HCT116 (cell line): ENCODE measurements around the gene FIZ1. TPM values are rescaled to one million over a fixed set of nuclear protein-coding genes. Genes with fewer than 3 reads are reported as not detected.

Experiments
- ATAC-seq: fragments of 200-7000 bp; cut with Tn5 transposase; 2 replicates; pipeline ENCODE4 v1.9.1; 2020; ENCODE audit warnings: mild to moderate bottlenecking, moderate library complexity
- BruUV-seq: library from RNA; stranded (reverse); fragments of 400-500 nt; replicated peaks from 2 replicates; lab custom pipeline; 2021; lab: Mats Ljungman, UMichigan
- CTCF ChIA-PET: fragments of 300-600 bp; sonication (Branson Sonifier 250); formaldehyde crosslinking; loops from one replicate; lab custom pipeline; 2021; ENCODE audit warnings: antibody characterized with exemption; lab: Charles Lee
- POLR2A ChIA-PET: fragments of 300-600, 350-600 bp; sonication (Branson Sonifier 250); formaldehyde crosslinking; loops from one replicate; lab custom pipeline; 2021; ENCODE audit warnings: antibody characterized with exemption; lab: Charles Lee
- RAD21 ChIA-PET, 2 experiments: fragments of 300-600 bp; sonication (Branson Sonifier 250); formaldehyde crosslinking; loops; one replicate each; lab custom pipeline; 2023; ENCODE audit warnings: low total read pairs in 2 of 2; ENCODE audit not compliant: uncharacterized antibody in 2 of 2, unreplicated experiment in 2 of 2, low non-redundant PET in 1 of 2; lab: Charles Lee
- DNase-seq: peaks from one replicate; pipeline ENCODE4 v3.0.0-alpha.2; 2010; ENCODE audit warnings: low read depth, low spot score
- H2AFZ ChIP-seq: fragments of 200-600 bp; shearing (Covaris generic), sonication (generic); 2 replicates; pipeline ENCODE4 v1.6.1; 2017; ENCODE audit warnings: low read depth, mixed run types, mixed read lengths, antibody characterized with exemption, low read length; ENCODE audit not compliant: poor library complexity, severe bottlenecking
- H3K27ac ChIP-seq: 2 replicates; pipeline ENCODE4 v1.5.1; 2012; ENCODE audit warnings: low read depth, low read length
- H3K27me3 ChIP-seq: fragments of 200-600 bp; sonication (generic); 2 replicates; pipeline ENCODE4 v1.6.1; 2016; ENCODE audit warnings: mixed run types, low read length, mixed read lengths; ENCODE audit not compliant: insufficient read depth
- H3K36me3 ChIP-seq, 2 experiments: fragments of 200-500 bp in 1 of 2; fragments of 200-600 bp in 1 of 2; sonication (Bioruptor generic) in 1 of 2; sonication (generic) in 1 of 2; 2 replicates each; pipeline versions ENCODE4 v1.5.1 to v1.6.1; 2014 to 2016; ENCODE audit warnings: low read length in 2 of 2, inconsistent platforms in 1 of 2, mixed read lengths in 1 of 2, mixed run types in 1 of 2; ENCODE audit not compliant: insufficient read depth in 2 of 2, control insufficient read depth in 1 of 2
- H3K4me1 ChIP-seq, 2 experiments: fragments of 200-600 bp in 1 of 2; sonication (generic) in 1 of 2; 2 replicates each; pipeline versions ENCODE4 v1.5.1 to v1.6.1; 2012 to 2017; ENCODE audit warnings: low read length in 2 of 2, inconsistent platforms in 1 of 2, mild to moderate bottlenecking in 1 of 2, mixed read lengths in 1 of 2, mixed run types in 1 of 2, moderate library complexity in 1 of 2; ENCODE audit not compliant: insufficient read depth in 2 of 2, control insufficient read depth in 1 of 2
- H3K4me2 ChIP-seq: fragments of 200-600 bp; sonication (generic); 2 replicates; pipeline ENCODE4 v1.6.1; 2017; ENCODE audit warnings: mixed run types, low read length, mixed read lengths
- H3K4me3 ChIP-seq, 2 experiments: fragments of 200-600 bp in 1 of 2; sonication (generic) in 1 of 2; replicated peaks in 1 of 2; 2 replicates each; pipeline ENCODE4 v1.5.1; 2011 to 2016; ENCODE audit warnings: low read length in 2 of 2, control low read depth in 1 of 2, low read depth in 1 of 2, mild to moderate bottlenecking in 1 of 2, mixed read lengths in 1 of 2, mixed run types in 1 of 2
- H3K79me2 ChIP-seq: fragments of 200-600 bp; sonication (generic); 2 replicates; pipeline ENCODE4 v1.6.1; 2017; ENCODE audit warnings: mild to moderate bottlenecking, mixed run types, low read length, moderate library complexity, mixed read lengths; ENCODE audit not compliant: insufficient read depth
- H3K9ac ChIP-seq: fragments of 200-600 bp; sonication (generic); 2 replicates; pipeline ENCODE4 v1.6.1; 2016; ENCODE audit warnings: low read length, mixed read lengths
- H3K9me2 ChIP-seq: fragments of 200-600 bp; sonication (generic), shearing (Covaris generic); 2 replicates; pipeline ENCODE4 v1.6.1; 2017; ENCODE audit warnings: mixed run types, mild to moderate bottlenecking, moderate library complexity; ENCODE audit not compliant: insufficient read depth
- H3K9me3 ChIP-seq, 2 experiments: fragments of 200-500 bp in 1 of 2; fragments of 200-600 bp in 1 of 2; sonication (Bioruptor generic) in 1 of 2; sonication (generic) in 1 of 2; 2 replicates each; pipeline ENCODE4 v1.6.1; 2014 to 2017; ENCODE audit warnings: low read length in 2 of 2, mixed read lengths in 2 of 2, inconsistent platforms in 1 of 2, low read depth in 1 of 2, mild to moderate bottlenecking in 1 of 2, mixed run types in 1 of 2, moderate library complexity in 1 of 2; ENCODE audit not compliant: control insufficient read depth in 1 of 2, insufficient read depth in 1 of 2
- H4K20me1 ChIP-seq: fragments of 200-600 bp; sonication (generic), shearing (Covaris generic); 2 replicates; pipeline ENCODE4 v1.6.1; 2017; ENCODE audit warnings: mixed run types, mild to moderate bottlenecking, moderate library complexity; ENCODE audit not compliant: insufficient read depth
- CBX3 ChIP-seq: IDR thresholded peaks from 2 replicates; pipeline ENCODE4 v1.6.1; 2012; ENCODE audit warnings: low read depth
- EGR1 ChIP-seq: IDR thresholded peaks from 2 replicates; pipeline ENCODE4 v1.6.1; 2012; ENCODE audit warnings: low read depth
- ELF1 ChIP-seq: IDR thresholded peaks from 2 replicates; pipeline ENCODE4 v1.6.1; 2012; ENCODE audit warnings: low read depth, borderline replicate concordance
- EZH2 ChIP-seq: fragments of 200-600 bp; sonication (generic); IDR thresholded peaks from 2 replicates; pipeline ENCODE4 v1.6.1; 2017; ENCODE audit warnings: antibody characterized with exemption, mixed run types
- EZH2phosphoT487 ChIP-seq: fragments of 200-600 bp; IDR thresholded peaks from 2 replicates; pipeline ENCODE4 v1.6.1; 2018; ENCODE audit warnings: antibody characterized with exemption, borderline replicate concordance
- FOSL1 ChIP-seq: IDR thresholded peaks from 2 replicates; pipeline ENCODE4 v1.6.1; 2012; ENCODE audit warnings: low read depth
- JUND ChIP-seq: IDR thresholded peaks from 2 replicates; pipeline ENCODE4 v1.6.1; 2012
- POLR2A ChIP-seq: IDR thresholded peaks from 2 replicates; pipeline ENCODE4 v1.7.0; 2011; ENCODE audit warnings: borderline replicate concordance; ENCODE audit not compliant: insufficient read depth, insufficient read length; ENCODE audit errors: extremely low read depth
- POLR2AphosphoS5 ChIP-seq: IDR thresholded peaks from 2 replicates; pipeline ENCODE4 v1.6.1; 2011; ENCODE audit warnings: mild to moderate bottlenecking, low read depth, low read length, moderate library complexity
- RAD21 ChIP-seq: IDR thresholded peaks from 2 replicates; pipeline ENCODE4 v1.6.1; 2012; ENCODE audit warnings: low read depth, mild to moderate bottlenecking
- SIN3A ChIP-seq: IDR thresholded peaks from 2 replicates; pipeline ENCODE4 v1.6.1; 2012; ENCODE audit warnings: low read depth
- SP1 ChIP-seq: IDR thresholded peaks from 2 replicates; pipeline ENCODE4 v1.6.1; 2012; ENCODE audit warnings: low read depth
- TCF7L2 ChIP-seq: IDR thresholded peaks from 2 replicates; pipeline ENCODE4 v1.7.0; 2011; ENCODE audit warnings: borderline replicate concordance, inconsistent platforms; ENCODE audit not compliant: insufficient read depth, insufficient read length; ENCODE audit errors: extremely low read depth
- YY1 ChIP-seq: IDR thresholded peaks from 2 replicates; pipeline ENCODE4 v1.6.1; 2011; ENCODE audit warnings: low read length, low read depth, moderate library complexity, mild to moderate bottlenecking; ENCODE audit not compliant: insufficient replicate concordance; ENCODE audit errors: extremely low read depth
- ZFX ChIP-seq: fragments of 450-650 bp; IDR thresholded peaks from 2 replicates; pipeline ENCODE4 v1.6.1; 2017
- ZNF274 ChIP-seq: fragments of 200-500 bp; sonication (Bioruptor generic); IDR thresholded peaks from 2 replicates; pipeline ENCODE4 v1.6.1; 2014; ENCODE audit warnings: mild to moderate bottlenecking, low read depth, low read length, inconsistent platforms
- intact Hi-C: fragments of 100-400 bp; cut with micrococcal nuclease; formaldehyde crosslinking; loops from 2 replicates; pipeline ENCODE4 v1.10.0; 2022
- total RNA-seq: library from RNA; stranded (reverse); gene quantifications from one replicate; pipeline ENCODE4 v1.2.1, GENCODE V29; 2021; ENCODE audit not compliant: unreplicated experiment
- TF ChIP-seq, protein P1 (sequence below): IDR thresholded peaks from 2 replicates; pipeline ENCODE4 v1.6.1; 2011; ENCODE audit warnings: mild to moderate bottlenecking, low read length, moderate library complexity; ENCODE audit not compliant: insufficient replicate concordance; ENCODE audit errors: extremely low read depth
- TF ChIP-seq, protein P2 (sequence below), 3 experiments: fragments of 200-600 bp in 1 of 3; sonication (generic) in 1 of 3; IDR thresholded peaks in 2 of 3; conservative IDR thresholded peaks in 1 of 3; 2 replicates each; pipeline ENCODE4 v1.5.1; 2012 to 2017; ENCODE audit warnings: low read depth in 2 of 3, low read length in 2 of 3, antibody characterized with exemption in 1 of 3, borderline replicate concordance in 1 of 3, control low read depth in 1 of 3, mild to moderate bottlenecking in 1 of 3, mixed read lengths in 1 of 3, mixed run types in 1 of 3, moderate library complexity in 1 of 3; ENCODE audit not compliant: insufficient read depth in 1 of 3
- TF ChIP-seq, protein P3 (sequence below): IDR thresholded peaks from 2 replicates; pipeline ENCODE4 v1.6.1; 2012; ENCODE audit warnings: low read depth

The FIZ1 gene
- total RNA-seq, 1 experiment from 2014 or later: 15.3 TPM

DNA sequence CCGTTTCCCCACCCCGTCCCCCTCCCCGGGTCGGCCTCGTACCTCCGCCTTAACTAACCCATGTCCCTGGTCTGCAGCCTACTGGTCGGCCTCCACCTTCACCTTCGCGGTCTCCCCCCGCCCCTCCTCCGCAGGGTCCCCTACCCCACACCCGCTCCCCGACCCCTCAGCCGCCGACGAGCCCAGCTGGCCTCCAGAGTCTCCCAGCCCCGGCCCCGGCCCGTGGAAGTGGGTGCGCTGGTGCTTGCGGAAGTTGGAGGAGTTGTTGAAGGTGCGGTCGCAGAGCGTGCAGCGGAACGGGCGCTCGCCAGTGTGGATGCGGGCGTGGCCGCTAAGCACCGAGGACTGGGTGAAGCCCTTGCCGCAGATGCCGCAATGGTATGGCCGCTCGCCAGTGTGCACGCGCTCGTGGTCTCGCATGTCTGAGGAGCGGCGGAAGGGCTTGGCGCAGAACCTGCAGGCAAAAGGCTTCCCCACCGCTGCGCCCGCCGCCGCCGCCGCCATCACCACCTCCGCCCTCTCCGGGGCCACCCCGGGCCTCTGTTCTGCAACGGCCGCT is 22.4 kb upstream of the FIZ1 start:
- peaks cover 0 to 6% of the 10 kb centered on the region in 2 experiments; a peak in 1 of 4 replicates for H3K36me3 ChIP-seq
- DNase-seq: no peak
- H3K4me1 ChIP-seq: peaks cover 8 to 14% of the 10 kb centered on the region in 2 experiments; a peak in 3 of 4 replicates
- no peaks in the 10 kb centered on the region for H4K20me1 ChIP-seq
- RAD21 ChIA-PET: no interaction called here
- no peak overlapping the region for H3K4me2 ChIP-seq
- no peak overlapping the region for H2AFZ ChIP-seq
- H3K9ac ChIP-seq: no peak overlapping the region
- no peak for ATAC-seq
- H3K4me3 ChIP-seq: no peak overlapping the region
- H3K27me3 ChIP-seq: no peaks in the 10 kb centered on the region
- CTCF ChIA-PET: no interaction called here
- no peak overlapping the region for H3K27ac ChIP-seq
- H3K79me2 ChIP-seq: no peaks in the 10 kb centered on the region
- intact Hi-C loops: no loop called here
- H3K9me3 ChIP-seq: no peaks in the 10 kb centered on the region
- no peaks in the 10 kb centered on the region for H3K9me2 ChIP-seq
- BruUV-seq: no TSS peak
- TF ChIP-seq, protein P1, sequence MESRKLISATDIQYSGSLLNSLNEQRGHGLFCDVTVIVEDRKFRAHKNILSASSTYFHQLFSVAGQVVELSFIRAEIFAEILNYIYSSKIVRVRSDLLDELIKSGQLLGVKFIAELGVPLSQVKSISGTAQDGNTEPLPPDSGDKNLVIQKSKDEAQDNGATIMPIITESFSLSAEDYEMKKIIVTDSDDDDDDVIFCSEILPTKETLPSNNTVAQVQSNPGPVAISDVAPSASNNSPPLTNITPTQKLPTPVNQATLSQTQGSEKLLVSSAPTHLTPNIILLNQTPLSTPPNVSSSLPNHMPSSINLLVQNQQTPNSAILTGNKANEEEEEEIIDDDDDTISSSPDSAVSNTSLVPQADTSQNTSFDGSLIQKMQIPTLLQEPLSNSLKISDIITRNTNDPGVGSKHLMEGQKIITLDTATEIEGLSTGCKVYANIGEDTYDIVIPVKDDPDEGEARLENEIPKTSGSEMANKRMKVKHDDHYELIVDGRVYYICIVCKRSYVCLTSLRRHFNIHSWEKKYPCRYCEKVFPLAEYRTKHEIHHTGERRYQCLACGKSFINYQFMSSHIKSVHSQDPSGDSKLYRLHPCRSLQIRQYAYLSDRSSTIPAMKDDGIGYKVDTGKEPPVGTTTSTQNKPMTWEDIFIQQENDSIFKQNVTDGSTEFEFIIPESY: no peak
- TF ChIP-seq RAD21 (no peak), POLR2AphosphoS5 (no peak), EZH2phosphoT487 (no peak), SP1 (no peak), JUND (no peak), EGR1 (no peak), CBX3 (no peak), FOSL1 (no peak), SIN3A (no peak), EZH2 (no peak), ZNF274 (no peak), TCF7L2 (no peak), ELF1 (no peak), ZFX (no peak), POLR2A (no peak), YY1 (no peak)
- TF ChIP-seq, protein P2, sequence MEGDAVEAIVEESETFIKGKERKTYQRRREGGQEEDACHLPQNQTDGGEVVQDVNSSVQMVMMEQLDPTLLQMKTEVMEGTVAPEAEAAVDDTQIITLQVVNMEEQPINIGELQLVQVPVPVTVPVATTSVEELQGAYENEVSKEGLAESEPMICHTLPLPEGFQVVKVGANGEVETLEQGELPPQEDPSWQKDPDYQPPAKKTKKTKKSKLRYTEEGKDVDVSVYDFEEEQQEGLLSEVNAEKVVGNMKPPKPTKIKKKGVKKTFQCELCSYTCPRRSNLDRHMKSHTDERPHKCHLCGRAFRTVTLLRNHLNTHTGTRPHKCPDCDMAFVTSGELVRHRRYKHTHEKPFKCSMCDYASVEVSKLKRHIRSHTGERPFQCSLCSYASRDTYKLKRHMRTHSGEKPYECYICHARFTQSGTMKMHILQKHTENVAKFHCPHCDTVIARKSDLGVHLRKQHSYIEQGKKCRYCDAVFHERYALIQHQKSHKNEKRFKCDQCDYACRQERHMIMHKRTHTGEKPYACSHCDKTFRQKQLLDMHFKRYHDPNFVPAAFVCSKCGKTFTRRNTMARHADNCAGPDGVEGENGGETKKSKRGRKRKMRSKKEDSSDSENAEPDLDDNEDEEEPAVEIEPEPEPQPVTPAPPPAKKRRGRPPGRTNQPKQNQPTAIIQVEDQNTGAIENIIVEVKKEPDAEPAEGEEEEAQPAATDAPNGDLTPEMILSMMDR (IDR thresholded peaks at IDR 0.05 in 2 of 3, conservative IDR thresholded peaks at IDR 0.05 in 1 of 3; ENCODE audit: borderline replicate concordance in 1 of 3, insufficient read depth in 1 of 3, low read depth in 2 of 3, low read length in 2 of 3): no peak
- TF ChIP-seq, protein P3, sequence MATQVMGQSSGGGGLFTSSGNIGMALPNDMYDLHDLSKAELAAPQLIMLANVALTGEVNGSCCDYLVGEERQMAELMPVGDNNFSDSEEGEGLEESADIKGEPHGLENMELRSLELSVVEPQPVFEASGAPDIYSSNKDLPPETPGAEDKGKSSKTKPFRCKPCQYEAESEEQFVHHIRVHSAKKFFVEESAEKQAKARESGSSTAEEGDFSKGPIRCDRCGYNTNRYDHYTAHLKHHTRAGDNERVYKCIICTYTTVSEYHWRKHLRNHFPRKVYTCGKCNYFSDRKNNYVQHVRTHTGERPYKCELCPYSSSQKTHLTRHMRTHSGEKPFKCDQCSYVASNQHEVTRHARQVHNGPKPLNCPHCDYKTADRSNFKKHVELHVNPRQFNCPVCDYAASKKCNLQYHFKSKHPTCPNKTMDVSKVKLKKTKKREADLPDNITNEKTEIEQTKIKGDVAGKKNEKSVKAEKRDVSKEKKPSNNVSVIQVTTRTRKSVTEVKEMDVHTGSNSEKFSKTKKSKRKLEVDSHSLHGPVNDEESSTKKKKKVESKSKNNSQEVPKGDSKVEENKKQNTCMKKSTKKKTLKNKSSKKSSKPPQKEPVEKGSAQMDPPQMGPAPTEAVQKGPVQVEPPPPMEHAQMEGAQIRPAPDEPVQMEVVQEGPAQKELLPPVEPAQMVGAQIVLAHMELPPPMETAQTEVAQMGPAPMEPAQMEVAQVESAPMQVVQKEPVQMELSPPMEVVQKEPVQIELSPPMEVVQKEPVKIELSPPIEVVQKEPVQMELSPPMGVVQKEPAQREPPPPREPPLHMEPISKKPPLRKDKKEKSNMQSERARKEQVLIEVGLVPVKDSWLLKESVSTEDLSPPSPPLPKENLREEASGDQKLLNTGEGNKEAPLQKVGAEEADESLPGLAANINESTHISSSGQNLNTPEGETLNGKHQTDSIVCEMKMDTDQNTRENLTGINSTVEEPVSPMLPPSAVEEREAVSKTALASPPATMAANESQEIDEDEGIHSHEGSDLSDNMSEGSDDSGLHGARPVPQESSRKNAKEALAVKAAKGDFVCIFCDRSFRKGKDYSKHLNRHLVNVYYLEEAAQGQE: no peak
- POLR2A ChIA-PET: no interaction called here
